ENCODE measurements around the gene ZBTB16.
"Not testable (repeated sequence)": the region's sequence is repeated elsewhere in the genome, so short reads cannot be mapped to it uniquely, and the experiment has no call there.

ZBTB16 gene

GRCh38 chr11:114044042-114044871 is 15.3 kb upstream of the ZBTB16 start:
- DNase-seq (ENCODE audit: low read depth), result no peak

- no peak for DNase-seq (ENCODE audit: low read depth)
These were observed 12.2 kb upstream of the ZBTB16 start for GRCh38 chr11:114047327-114047726.

- no peak for DNase-seq (ENCODE audit: low read depth)
These were observed 10.5 kb upstream of the ZBTB16 start for GRCh38 chr11:114049050-114049449.

DNA sequence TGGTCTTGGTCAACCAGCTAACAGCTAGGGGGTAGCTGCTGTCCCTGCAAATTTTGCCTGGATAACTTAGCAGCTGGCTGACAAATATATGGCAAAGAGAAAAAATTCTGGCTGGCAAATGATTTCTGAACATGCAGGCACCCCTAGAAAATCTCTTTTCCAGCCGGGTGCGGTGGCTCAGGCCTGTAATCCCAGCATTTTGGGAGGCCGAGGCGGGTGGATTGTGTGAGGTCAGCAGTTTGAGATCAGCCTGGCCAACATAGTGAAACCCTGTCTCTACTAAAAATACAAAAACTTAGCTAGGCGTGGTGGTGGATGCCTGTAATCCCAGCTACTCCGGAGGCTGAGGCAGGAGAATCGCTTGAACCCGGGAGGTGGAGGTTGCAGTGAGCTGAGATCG is 9.7 kb upstream of the ZBTB16 start:
- not testable (repeated sequence) for DNase-seq (ENCODE audit: low read depth)

- no peak for DNase-seq (ENCODE audit: low read depth)
These were observed 9.1 kb upstream of the ZBTB16 start for GRCh38 chr11:114050258-114050927.

DNA sequence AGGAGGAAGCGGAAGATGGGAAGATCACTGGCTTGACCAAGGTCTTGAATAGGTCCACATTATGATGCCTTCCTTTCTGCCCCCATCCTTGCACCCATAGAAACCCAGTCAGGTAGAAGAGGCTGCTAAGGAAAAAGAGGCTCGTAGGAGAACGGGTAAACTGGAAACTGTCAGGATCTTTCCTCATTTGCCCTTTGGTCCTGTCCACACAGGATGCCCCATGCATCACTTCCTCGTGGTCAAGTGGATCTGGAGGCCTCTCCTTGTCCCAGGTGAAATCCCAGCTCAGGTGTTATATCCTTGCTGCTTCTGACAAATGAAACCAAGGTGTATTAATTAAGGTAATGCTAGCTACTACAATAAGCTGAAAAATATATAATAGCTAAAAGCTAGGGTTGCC is 8.0 kb upstream of the ZBTB16 start:
- DNase-seq (ENCODE audit: low read depth), result no peak

DNA sequence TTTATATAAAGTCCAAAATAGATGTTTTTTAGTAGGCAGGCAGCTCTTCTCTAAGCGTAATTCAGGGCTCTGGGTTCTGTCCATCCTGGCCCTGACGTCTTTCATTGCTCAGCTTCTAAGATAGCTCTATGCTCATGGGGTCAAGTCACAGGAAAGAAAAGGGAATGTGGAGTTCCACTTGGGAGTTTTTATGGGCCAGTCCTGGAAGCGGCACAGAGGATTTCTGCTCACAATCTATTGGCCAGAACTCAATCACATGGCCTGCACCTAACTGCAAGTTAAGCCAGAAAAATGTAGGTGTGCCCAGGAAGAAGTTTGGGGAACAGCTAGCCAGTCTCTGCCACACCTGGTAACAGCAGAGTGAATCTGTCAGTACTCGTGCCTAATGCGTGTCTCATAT is 7.4 kb upstream of the ZBTB16 start:
- no peak for DNase-seq (ENCODE audit: low read depth)

DNA sequence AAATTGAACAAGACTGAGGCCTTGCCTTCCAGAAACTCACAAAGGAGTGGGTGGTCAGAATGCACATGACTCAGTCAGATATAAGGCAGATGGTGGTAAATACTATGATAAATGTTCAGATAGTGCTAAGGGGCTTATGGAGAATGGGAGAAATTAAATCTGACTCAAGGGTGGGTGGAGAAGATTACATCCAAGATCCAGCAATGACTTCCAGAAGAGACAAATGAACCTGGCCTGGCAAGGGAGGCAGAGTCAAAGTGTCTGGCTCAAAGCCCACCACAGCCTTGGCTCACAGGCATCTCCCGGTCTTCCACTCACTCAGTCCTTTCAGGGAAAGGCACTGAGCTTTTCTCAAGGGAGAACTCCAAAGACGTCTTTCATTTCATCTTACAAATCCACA is 6.1 kb upstream of the ZBTB16 start:
- DNase-seq (ENCODE audit: low read depth), result no peak

DNA sequence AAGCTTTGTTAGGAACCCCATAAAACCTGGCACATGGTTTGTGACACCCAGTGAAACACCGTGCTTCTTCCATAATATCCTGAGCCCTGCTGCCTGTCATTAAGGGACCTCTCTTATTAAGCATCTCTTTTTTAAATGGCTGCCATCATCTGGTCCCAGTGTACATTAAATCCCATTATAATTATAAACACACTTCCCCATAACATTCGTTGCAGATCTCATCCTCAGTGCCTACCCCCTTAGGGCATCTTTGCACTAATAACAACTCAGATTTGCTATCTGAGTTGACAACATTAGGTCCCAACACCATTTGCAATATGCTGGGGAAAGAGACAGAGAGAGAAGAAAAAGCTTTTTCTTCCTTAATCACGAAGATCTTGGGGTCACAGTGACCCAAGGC is 4.7 kb upstream of the ZBTB16 start:
- no peak for DNase-seq (ENCODE audit: low read depth)

DNA sequence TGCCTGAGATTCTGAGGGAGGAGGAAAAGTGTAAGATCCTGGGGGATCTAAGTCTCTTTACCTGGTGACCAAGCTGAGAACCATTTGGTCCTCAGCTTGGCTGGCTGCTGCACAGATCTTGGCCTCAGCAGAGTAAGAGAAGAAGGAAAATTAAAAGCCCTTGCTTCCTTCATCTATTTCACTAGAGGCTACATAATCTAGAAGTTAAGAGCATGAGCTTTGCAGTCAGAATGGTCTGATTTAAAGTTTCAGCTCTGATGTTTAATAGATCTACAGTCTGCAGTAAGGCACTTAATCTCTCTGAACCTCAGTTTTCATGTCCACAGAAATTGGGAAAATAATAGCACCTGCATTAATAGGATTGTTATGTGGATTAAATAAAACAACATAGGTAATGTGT is 3.1 kb upstream of the ZBTB16 start:
- no peak for DNase-seq (ENCODE audit: low read depth)

DNA sequence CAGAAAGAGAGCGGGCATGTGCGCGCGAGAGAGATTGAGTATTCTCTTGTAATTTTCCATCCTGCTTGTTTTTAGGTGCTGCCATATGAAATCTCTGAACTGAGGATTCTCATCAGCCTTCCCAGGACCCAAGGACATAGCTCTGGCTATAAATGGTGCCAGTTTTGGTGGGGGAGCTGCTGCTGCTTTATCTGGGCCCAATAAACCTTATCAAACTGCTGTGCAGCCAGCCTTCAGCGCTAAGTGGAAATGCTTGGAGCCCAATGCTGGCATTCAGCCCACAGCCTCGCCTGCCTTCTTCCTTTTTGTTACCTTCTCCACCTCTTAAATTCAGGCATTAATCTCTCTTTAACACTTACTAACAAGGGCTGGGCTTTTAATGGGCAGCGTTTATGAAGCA is 2.4 kb upstream of the ZBTB16 start:
- no peak for DNase-seq (ENCODE audit: low read depth)

- DNase-seq (ENCODE audit: low read depth), result no peak
These were observed 1.9 kb upstream of the ZBTB16 start for GRCh38 chr11:114057605-114058004.

GRCh38 chr11:114058026-114058706 is 1.3 kb upstream of the ZBTB16 start:
- no peak for DNase-seq (ENCODE audit: low read depth)

DNA sequence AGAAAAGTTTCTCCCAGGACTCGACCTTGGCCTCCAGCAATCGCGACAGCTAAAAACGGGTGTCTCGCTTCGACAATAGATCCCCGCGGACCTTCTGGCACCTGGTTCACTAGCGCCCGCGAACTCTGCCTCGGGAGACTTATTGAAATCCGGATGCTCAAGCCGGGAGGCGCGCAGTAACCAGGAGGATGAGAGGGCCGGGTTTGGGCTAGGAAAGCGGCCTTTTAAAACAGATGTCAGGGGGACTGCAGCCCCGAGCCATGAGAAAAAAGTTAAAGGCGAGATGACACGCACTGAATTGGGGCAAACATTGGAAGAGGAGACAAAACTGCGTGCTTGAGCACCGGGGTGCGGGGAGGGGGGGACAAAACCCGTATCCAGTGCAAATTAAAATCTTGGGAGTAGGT is 637 bp upstream of the ZBTB16 start:
- no peak for DNase-seq (ENCODE audit: low read depth)

- DNase-seq (ENCODE audit: low read depth), result no peak
These were observed 477 bp downstream of the ZBTB16 start for GRCh38 chr11:114059984-114060391.

DNA sequence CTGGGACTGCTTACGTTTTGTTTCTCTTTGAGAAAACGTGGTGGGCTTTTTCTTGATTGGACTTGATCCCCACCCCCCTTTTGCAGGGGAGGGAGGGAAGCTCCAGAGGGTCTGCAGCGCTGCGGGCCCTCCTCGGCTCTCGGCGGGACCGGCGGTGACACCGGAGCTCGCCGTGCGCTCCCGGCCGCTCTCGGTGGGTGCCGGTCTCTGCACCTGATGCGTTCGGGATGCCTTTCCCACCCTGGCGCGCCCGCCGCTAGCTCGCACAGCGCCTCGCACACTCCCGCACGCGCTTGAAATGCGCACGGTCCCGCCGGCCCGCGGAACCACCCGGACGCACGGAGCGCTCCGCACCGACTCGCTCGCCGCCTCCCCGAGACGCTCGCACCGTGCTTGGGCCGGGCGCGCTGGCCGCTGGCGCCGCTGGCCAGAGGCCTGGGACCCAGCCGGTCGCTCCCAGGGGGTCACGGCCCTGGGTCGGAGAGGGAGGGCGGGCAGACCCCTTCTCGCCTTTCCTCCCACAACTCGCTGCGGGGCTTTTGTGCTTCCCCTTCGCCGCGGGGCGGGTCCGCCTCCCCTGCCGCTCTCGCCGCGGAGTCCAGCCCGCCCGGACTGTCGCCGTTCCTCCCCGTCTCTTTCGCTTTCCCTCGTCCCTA is 1.0 kb downstream of the ZBTB16 start:
- DNase-seq (ENCODE audit: low read depth), result no peak

- DNase-seq (ENCODE audit: low read depth), result no peak
These were observed 1.7 kb downstream of the ZBTB16 start for GRCh38 chr11:114061048-114061680.

DNA sequence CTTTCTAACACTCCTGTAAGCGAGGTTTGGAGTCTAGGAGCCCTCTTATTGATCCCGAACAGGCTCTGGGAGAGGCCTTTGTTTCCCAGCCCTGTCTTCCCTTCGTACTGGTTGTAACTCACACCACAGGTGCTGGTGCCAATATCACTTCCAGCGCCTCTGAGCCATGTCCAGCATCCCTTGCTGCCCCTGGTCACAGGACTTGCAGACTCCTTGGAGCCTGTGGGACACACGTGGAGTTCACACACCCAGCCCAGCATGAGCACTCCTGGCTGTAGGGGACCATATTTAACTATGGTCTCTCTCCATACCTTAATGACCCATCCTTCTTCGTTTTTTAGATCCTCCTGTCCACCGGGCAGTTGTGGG is 2.2 kb downstream of the ZBTB16 start:
- no peak for DNase-seq (ENCODE audit: low read depth)

GRCh38 chr11:114062272-114062671 is 2.8 kb downstream of the ZBTB16 start:
- DNase-seq (ENCODE audit: low read depth), result no peak

DNA sequence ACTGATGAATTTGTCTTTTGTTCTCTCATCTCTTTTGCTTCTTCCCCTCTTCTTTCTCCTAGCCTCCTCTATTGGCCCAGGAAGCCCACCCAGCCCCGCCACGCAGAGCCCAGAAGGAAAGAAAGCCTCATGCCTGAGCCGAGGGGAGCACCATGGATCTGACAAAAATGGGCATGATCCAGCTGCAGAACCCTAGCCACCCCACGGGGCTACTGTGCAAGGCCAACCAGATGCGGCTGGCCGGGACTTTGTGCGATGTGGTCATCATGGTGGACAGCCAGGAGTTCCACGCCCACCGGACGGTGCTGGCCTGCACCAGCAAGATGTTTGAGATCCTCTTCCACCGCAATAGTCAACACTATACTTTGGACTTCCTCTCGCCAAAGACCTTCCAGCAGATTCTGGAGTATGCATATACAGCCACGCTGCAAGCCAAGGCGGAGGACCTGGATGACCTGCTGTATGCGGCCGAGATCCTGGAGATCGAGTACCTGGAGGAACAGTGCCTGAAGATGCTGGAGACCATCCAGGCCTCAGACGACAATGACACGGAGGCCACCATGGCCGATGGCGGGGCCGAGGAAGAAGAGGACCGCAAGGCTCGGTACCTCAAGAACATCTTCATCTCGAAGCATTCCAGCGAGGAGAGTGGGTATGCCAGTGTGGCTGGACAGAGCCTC is 3.8 kb downstream of the ZBTB16 start:
- DNase-seq (ENCODE audit: low read depth), result no peak

DNA sequence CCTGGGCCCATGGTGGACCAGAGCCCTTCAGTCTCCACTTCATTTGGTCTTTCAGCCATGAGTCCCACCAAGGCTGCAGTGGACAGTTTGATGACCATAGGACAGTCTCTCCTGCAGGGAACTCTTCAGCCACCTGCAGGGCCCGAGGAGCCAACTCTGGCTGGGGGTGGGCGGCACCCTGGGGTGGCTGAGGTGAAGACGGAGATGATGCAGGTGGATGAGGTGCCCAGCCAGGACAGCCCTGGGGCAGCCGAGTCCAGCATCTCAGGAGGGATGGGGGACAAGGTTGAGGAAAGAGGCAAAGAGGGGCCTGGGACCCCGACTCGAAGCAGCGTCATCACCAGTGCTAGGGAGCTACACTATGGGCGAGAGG is 4.3 kb downstream of the ZBTB16 start:
- DNase-seq (ENCODE audit: low read depth), result no peak

GRCh38 chr11:114064216-114064615 is 4.7 kb downstream of the ZBTB16 start:
- no peak for DNase-seq (ENCODE audit: low read depth)
